Peyer's patch (tissue), 4 donors: ENCODE measurements around the gene MSI2. TPM values are rescaled to one million over a fixed set of nuclear protein-coding genes. Genes with fewer than 3 reads are reported as not detected.

Experiments
- DNase-seq, 3 donors: peaks; one replicate each; pipeline ENCODE4 v3.0.0-alpha.2; 2017 to 2019
- H3K27ac ChIP-seq, 4 donors: fragments of 200-600 bp; sonication (generic); one replicate each; pipeline ENCODE4 v1.5.1; 2016 to 2019
- H3K27me3 ChIP-seq, 2 donors: fragments of 200-600 bp; sonication (generic); one replicate each; pipeline ENCODE4 v1.5.1; 2019
- H3K36me3 ChIP-seq, 3 donors: fragments of 200-600 bp; sonication (generic); one replicate each; pipeline ENCODE4 v1.5.1; 2016 to 2019
- H3K4me1 ChIP-seq, 4 donors: fragments of 200-600 bp; sonication (generic); one replicate each; pipeline ENCODE4 v1.5.1; 2016 to 2019
- H3K4me3 ChIP-seq, 4 donors: fragments of 200-600 bp; sonication (generic); 1 replicate in 3 of 4; 2 replicates in 1 of 4; pipeline ENCODE4 v1.5.1; 2016 to 2019; ENCODE audit warnings: mild to moderate bottlenecking in 1 of 4
- H3K9me3 ChIP-seq, 4 donors: fragments of 200-600 bp; sonication (generic); one replicate each; pipeline ENCODE4 v1.5.1; 2016 to 2019; ENCODE audit warnings: mild to moderate bottlenecking in 1 of 4
- POLR2A ChIP-seq, 2 donors: fragments of 450-650 bp; IDR thresholded peaks; one replicate each; pipeline ENCODE4 v1.5.1; 2017; ENCODE audit warnings: antibody characterized with exemption in 2 of 2, mild to moderate bottlenecking in 2 of 2, moderate library complexity in 2 of 2
- total RNA-seq, 4 donors: library from RNA; depleted of rRNA; stranded (reverse); fragments of >200 nt; gene quantifications; one replicate each; pipeline ENCODE4 v1.1.0, GENCODE V29; 2016
- TF ChIP-seq, protein P1 (sequence below), 6 experiments: fragments of 450-650 bp in 4 of 6; fragments of 200-600 bp in 2 of 6; sonication (generic) in 1 of 6; IDR thresholded peaks; one replicate each; pipeline ENCODE4 v1.5.1; 2017 to 2019; ENCODE audit warnings: antibody characterized with exemption in 6 of 6, mild to moderate bottlenecking in 3 of 6, moderate library complexity in 1 of 6

MSI2 gene
- total RNA-seq, 4 donors from 2014 or later = 25.9 to 39.0 (median 29.2) TPM

DNA sequence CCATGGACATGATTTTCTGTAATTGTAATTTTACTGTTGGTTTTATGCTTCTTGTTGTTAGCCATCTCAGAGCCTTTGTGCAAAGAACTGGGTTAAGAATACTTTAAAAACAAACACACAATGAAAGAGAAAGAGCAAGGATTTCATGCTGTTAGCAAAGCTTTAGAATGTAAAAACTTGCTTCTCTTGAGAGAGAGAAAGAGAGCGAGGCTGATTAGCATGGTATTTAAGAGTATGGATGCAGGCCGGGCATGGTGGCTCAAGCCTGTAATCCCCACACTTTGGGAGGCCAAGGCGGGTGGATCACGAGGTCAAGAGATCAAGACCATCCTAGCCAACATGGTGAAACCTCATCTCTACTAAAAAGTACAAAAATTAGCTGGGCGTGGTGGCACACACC lies 76.2 kb downstream of the MSI2 start:
- no peaks in the 10 kb centered on the region for H3K9me3 ChIP-seq
- no peak overlapping the region for H3K4me3 ChIP-seq
- TF ChIP-seq, protein P1, sequence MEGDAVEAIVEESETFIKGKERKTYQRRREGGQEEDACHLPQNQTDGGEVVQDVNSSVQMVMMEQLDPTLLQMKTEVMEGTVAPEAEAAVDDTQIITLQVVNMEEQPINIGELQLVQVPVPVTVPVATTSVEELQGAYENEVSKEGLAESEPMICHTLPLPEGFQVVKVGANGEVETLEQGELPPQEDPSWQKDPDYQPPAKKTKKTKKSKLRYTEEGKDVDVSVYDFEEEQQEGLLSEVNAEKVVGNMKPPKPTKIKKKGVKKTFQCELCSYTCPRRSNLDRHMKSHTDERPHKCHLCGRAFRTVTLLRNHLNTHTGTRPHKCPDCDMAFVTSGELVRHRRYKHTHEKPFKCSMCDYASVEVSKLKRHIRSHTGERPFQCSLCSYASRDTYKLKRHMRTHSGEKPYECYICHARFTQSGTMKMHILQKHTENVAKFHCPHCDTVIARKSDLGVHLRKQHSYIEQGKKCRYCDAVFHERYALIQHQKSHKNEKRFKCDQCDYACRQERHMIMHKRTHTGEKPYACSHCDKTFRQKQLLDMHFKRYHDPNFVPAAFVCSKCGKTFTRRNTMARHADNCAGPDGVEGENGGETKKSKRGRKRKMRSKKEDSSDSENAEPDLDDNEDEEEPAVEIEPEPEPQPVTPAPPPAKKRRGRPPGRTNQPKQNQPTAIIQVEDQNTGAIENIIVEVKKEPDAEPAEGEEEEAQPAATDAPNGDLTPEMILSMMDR (IDR thresholded peaks at IDR 0.05) = no peak
- no peak for TF ChIP-seq POLR2A (IDR thresholded peaks at IDR 0.05)
- no peak overlapping the region for H3K27ac ChIP-seq
- no peak for DNase-seq
- no peaks in the 10 kb centered on the region for H3K4me1 ChIP-seq
- no peaks in the 10 kb centered on the region for H3K36me3 ChIP-seq
- H3K27me3 ChIP-seq = no peaks in the 10 kb centered on the region

DNA sequence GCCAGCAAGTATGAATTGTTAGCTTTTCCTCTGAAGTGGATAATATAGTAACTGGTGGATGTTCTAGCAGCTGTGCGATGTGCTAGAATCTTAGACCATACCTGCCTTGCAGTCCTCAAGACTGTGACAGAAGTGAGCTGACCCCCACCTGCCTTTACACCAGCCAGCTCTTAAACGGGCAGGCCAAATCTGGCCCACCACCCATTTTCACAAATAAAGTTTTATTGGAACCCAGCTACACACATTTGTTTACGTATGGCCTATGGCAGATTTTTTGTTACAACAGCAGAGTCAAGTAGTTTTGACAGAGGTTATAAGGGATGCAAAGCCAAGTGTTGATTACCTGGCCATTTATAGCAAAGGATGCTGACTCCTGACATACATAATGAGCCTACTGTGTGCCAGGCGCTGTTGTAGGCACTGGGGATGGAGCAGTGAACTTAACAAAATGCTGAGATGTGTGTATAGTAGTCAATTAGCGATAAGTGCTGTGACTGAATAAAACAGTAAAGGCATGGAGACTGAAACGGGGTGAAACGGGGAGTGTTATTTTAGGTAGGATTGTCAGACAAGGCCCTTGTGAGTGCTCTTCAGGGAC lies 79.0 kb downstream of the MSI2 start:
- H3K4me3 ChIP-seq = no peak overlapping the region
- no peaks in the 10 kb centered on the region for H3K27me3 ChIP-seq
- no peak for DNase-seq
- no peaks in the 10 kb centered on the region for H3K9me3 ChIP-seq
- H3K36me3 ChIP-seq = no peaks in the 10 kb centered on the region
- H3K4me1 ChIP-seq = no peaks in the 10 kb centered on the region
- no peak overlapping the region for H3K27ac ChIP-seq
- no peak for TF ChIP-seq POLR2A (IDR thresholded peaks at IDR 0.05)
- TF ChIP-seq, protein P1 (IDR thresholded peaks at IDR 0.05) = no peak

DNA sequence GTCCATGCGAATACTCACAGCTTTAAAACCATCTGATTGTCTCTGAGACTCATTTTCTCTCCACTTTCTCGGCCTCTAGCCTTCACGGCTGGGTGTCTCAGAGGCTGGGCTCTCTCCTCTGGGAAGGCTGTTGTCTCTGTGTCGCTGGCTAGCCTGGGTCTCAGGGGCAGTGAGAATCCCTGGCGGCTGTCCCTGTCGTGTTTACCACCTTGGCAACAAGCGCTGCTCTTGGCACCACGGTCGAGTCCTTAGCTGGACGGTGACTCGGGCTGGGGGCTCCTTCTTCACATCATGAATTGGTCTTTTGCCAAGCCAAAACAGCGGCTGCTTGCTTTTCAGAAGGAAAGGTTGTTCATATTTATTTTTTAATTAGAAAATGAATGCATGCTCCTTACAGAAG lies 81.1 kb downstream of the MSI2 start:
- Histone ChIP-seq H3K4me3 (no peak overlapping the region), H3K36me3 (no peaks in the 10 kb centered on the region), H3K27ac (no peak overlapping the region), H3K27me3 (no peaks in the 10 kb centered on the region), H3K9me3 (no peaks in the 10 kb centered on the region), H3K4me1 (no peaks in the 10 kb centered on the region)
- no peak for DNase-seq
- TF ChIP-seq POLR2A (IDR thresholded peaks at IDR 0.05) = no peak
- TF ChIP-seq, protein P1 (IDR thresholded peaks at IDR 0.05) = no peak

DNA sequence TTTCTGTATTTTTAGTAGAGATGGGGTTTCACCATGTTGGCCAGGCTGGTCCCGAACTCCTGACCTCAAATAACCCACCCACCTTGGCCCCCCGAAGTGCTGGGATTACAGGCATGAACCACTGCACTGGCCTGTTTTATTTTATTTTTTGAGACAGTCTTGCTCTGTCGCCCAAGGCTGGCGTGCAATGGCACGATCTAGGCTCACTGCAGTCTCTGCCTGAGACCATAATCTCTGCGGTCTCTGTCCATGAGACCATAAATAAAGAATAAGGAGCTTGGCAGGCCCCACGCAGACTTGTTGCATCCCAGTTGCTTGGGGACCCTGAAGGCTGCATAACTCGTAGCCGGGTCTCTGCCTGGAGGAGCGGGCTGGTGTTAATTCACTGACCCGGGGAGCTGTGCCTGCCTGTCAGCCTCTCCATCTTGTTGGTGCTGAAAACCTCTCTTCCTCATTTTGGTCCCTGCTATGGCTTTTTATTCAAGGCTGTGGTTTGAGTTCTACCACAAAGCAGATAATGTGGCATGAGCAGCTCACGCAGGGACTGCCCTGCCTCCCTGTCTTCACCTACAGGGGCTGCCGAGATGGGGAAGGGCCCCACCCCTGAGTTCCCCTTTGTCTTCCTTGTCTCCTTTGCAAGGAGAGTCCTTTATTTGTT lies 82.1 kb downstream of the MSI2 start:
- no peaks in the 10 kb centered on the region for H3K9me3 ChIP-seq
- peak in 1 of 3 donors; percentile 17 for DNase-seq
- H3K36me3 ChIP-seq = no peaks in the 10 kb centered on the region
- H3K4me3 ChIP-seq = no peak overlapping the region
- no peak overlapping the region for H3K27ac ChIP-seq
- TF ChIP-seq, protein P1 (IDR thresholded peaks at IDR 0.05) = no peak
- H3K4me1 ChIP-seq = no peaks in the 10 kb centered on the region
- no peaks in the 10 kb centered on the region for H3K27me3 ChIP-seq

DNA sequence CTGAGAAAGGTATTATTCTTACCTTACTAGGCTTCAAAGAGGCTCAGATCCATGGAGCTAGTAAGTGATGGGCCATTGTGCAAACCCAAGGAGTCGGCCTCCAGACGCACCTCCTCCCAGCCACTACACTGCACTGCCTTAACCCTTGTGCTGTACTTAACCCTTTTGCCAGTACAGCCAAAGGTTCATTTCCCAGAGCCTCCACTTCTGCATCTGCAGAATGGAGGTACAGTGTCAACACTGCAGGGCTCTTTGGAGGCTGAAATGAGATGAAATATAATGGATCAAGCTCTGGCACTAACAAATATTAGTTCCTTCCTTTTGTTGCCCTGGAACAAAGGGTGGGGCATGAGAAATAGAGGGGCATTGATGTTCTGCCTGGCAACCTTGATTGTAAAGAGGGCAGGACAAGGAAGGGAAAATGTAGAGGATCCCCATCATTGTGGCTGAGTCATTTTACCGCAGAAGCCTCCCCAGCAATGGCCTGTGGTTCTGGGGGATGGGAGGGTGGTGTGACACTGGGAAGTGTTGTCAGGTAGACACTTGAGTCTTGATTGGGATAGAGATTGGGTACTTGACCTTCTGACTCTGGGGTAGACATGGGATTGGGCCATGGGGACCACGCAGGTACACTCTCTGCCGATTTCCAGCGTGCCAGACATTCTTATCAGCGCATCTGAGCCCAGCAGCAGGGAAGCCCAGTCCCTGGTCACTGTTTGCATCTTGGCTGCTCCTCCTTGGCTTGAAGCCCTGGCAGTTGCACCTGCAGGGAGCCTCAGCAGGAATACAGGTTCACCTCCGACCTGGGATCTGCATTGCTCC lies 84.0 kb downstream of the MSI2 start:
- DNase-seq = no peak
- H3K4me3 ChIP-seq = no peak overlapping the region
- no peaks in the 10 kb centered on the region for H3K36me3 ChIP-seq
- H3K27me3 ChIP-seq = no peaks in the 10 kb centered on the region
- H3K9me3 ChIP-seq = no peaks in the 10 kb centered on the region
- TF ChIP-seq POLR2A (IDR thresholded peaks at IDR 0.05) = no peak
- TF ChIP-seq, protein P1 (IDR thresholded peaks at IDR 0.05) = no peak
- no peak overlapping the region for H3K27ac ChIP-seq
- no peaks in the 10 kb centered on the region for H3K4me1 ChIP-seq
